ENCODE data around the gene HMCN2.

HMCN2 gene

DNA sequence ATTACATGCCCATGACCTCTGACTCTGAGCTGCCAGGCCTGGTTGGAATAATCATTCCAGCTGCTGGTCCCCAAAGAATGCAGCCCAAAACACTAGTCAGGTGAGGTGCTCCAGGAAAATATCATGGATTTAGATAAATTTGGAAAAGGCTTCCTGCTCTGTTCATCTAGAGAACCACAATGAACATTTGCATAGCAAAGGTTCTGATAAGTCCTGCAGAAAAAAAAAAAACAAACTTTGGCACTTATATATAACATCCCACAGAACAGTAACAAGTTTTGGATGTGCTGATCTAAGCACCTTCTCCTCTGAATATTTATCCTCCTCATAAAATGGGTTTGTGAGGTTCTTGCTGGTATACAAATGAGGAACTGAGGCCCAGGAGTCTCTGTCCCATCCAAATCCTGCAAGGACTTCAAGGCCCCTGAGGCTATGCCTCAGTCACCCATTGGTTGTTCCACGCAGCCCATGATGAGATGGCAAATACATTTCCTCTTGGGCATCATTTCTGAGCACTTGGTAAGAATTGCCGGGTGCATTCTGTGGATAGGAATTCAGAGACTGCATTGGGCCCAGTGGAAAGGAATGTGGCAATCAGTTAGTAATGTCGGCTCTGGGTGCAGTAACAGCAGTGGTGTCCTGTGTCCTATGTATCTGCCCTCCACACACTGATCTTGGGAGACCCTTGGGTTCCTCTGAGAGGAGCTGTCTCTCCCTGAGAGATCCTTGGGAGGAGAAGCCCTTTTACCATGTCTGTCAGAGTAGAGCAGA is 105.8 kb downstream of the HMCN2 start:
- DNase-seq = no peak

DNA sequence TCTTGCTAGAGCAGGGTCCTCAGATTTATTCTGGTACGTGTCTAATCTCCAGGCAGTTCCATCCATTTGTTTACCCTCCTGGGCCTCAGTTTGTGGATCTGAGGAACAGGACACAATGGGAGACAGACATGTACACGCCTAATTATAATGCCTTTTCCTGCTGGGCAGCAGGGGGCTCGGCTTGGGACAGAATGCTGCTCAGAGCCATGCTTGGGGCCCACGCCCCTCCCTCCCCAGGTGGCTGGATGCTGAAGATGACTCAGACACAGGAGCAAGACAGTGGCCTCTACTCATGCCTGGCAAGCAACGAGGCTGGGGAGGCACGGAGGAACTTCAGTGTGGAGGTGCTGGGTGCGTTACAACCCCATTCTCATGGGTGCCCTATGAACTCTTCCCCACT is 106.5 kb downstream of the HMCN2 start:
- DNase-seq = no peak

DNA sequence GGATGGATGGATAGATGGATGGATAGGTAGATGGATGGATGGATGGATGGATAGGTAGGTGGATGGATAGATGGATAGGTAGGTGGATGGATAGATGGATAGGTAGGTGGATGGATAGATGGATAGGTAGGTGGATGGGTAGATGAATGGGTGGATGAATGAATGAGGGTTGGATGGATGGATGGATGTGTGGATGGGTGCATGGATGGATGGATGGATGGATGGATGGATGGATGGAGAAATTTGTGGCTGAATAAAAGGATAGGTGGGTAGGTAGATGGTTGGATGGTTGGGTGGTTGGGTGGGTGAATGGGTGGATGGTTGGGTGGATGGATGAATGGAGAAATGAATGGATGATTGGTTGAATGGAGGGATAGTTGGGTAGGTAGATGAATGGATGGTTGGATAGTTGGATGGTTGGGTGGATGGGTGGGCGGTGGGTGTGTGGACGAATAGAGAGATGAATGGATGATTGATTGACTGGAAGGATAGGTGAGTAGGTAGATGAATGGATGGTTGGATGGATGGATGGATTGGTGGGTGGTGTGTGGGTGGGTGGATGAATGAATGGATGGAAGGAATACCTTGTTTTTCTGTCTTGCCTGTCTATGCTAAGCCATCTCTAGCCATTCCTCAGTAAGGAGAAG is 108.2 kb downstream of the HMCN2 start:
- no peak for DNase-seq

DNA sequence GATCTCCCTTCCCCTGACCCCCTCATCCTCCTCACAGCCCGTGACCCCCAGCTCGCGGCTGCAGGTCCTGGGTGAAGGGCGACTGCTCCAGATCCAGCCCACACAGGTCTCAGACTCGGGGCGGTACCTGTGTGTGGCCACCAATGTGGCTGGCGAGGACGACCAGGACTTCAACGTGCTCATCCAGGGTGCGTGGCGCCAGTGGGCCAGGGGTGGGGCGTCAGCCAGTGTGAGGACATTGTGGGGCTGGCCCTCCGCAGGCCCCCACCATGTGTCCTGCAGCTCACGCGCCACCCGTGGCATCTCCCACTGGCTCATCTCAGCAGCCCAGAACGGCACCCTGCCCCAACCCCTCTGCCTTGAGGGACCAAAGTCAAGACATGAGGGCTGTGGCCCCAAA is 112.1 kb downstream of the HMCN2 start:
- DNase-seq = no peak

DNA sequence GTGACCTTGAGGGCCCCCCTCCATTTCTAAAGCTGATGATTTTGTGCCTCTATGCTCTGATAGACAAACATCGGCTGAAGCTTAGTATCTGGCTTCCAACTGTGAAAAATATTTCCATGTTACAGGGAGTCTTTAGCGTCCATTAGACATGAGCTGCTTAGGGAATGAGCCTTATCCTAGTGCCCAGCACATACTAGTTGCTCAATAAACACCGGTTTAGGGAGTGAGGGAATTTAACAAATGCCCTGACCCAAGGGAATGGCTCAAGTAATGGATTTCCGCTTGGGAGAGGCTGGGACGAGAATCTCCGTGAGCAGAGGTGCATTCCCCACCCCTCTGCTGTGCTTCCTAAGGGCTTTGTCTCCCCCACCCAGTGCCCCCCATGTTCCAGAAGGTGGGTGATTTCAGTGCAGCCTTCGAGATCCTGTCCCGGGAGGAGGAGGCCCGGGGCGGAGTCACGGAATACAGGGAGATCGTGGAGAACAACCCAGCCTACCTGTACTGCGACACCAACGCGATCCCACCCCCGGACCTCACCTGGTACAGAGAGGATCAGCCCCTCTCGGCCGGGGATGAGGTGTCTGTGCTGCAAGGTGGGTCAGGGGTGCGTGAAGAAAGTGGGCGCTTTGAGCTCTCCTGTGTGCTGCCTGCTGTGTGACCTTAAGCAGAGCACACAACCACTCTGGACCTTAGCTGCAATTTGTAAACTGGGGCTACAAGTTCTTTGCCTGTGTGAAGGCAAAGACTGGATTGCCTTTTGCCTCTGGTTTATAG is 113.5 kb downstream of the HMCN2 start:
- no peak for DNase-seq

DNA sequence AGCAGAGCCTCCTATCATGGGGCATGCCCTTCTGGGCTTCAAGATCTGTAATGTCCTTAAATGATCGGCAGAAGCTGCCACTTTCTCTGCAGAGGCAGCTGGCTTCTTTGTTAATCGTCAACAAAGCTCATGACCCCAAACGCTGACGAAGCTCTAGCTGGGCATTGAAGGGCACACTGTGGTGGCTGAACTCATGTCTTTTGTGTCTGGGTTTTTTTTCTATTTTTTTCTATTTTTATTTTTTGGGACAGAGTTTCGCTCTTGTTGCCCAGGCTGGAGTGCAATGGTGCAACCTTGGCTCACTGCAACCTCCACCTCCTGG is 114.0 kb downstream of the HMCN2 start:
- DNase-seq = no peak

DNA sequence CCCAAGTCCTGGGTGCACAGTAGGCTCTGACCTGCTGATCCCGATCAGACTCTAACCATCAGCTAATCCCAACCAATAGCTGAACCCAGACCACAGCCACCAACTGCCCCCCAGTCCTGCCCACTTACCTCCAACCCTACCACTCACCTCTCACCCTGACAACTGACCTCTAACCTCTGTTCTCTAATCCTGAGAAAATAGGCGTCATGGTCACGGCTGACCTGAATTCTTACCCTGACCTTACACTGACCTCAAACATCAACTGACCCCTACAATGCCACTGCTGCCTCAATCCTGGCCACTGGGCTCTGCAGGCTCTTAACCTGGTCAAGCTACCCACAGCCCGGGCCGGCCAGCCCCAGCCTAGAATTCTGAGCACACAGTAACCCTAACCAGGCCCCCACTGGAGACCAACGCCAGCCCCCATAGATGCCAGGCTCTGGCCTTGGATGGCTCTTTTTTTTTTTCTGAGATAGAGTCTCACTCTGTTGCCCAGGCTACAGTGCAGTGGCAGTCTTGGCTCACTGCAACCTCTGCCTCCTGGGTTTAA is 115.4 kb downstream of the HMCN2 start:
- no peak for DNase-seq

DNA sequence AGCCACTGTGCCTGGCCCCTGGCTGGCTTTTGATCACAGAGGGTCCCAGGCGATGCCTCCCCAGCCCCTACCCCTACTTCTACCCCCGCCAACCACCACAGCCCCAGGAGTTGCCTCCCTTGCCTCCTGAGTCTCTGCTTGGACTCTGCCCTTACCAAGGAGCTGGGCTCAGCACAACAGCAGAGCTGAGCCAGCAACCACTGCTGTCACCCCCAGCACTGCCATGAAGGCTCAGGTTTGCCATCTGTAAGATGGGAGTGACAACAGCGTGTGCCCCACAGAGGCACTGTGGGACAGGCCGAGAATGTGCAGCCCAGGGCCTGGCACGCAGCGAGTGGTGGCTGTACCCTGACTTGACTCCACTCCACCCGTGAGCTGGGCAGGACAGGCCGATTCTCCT is 116.1 kb downstream of the HMCN2 start:
- no peak for DNase-seq

DNA sequence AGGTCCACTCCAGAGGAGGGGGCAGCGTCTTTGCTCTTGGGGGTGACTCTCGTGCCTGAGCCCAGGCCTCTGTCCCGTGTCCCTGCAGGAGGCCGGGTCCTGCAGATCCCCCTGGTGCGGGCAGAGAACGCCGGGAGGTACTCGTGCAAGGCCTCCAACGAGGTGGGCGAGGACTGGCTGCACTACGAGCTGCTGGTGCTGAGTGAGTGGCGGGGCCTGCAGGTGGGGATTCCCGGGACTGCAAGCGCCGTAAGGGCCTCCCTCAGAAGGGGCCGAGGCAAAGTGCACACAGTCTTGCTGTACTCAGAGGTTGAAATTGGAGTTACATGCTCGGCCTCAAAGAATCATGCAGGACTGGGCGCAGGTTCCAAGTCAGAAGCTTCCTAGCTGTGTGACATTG is 116.5 kb downstream of the HMCN2 start:
- DNase-seq = no peak

DNA sequence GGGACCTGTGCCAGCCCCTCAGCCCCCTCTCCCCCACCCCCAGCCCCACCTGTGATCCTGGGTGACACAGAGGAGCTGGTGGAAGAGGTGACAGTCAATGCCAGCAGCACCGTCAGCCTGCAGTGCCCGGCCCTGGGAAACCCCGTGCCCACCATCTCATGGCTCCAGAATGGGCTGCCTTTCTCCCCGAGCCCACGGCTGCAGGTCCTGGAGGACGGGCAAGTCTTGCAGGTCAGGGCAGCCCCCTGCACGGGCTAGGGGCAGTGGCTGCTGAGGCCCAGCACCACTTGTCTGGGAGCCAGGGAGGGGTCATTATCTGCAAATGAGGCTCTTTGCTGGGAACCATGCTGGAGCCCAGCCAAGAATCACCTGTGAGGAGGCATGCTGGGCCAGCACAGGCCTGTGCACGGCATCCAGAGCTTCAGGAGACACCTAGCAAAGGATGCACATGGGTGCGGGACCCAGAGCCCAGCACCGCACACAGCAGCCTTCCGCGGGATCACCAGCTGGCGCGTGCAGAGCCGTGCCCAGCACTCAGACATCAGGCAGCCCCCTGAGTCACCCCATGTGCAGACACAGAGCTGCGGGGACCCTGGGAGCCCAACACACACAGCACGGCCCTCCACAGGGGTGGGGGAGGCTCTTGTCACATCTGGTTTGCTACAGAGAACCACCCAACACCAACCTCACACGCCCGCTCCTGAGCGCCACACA is 117.2 kb downstream of the HMCN2 start:
- DNase-seq = no peak

DNA sequence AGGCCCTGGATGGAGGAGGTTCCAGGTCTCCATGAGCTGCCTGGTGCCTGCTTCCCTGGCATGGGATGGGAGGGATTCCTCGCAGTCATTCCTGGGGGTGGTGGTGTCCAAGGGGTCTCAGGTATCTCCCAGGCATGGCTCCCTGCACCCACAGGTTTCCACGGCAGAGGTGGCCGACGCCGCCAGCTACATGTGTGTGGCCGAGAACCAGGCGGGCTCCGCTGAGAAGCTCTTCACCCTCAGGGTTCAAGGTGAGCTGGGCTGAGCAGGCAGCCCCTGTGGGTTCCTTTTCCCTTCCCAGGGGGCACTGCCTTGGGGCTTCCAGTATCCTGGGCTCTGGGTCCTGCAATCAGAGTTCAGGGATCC is 117.8 kb downstream of the HMCN2 start:
- no peak for DNase-seq

DNA sequence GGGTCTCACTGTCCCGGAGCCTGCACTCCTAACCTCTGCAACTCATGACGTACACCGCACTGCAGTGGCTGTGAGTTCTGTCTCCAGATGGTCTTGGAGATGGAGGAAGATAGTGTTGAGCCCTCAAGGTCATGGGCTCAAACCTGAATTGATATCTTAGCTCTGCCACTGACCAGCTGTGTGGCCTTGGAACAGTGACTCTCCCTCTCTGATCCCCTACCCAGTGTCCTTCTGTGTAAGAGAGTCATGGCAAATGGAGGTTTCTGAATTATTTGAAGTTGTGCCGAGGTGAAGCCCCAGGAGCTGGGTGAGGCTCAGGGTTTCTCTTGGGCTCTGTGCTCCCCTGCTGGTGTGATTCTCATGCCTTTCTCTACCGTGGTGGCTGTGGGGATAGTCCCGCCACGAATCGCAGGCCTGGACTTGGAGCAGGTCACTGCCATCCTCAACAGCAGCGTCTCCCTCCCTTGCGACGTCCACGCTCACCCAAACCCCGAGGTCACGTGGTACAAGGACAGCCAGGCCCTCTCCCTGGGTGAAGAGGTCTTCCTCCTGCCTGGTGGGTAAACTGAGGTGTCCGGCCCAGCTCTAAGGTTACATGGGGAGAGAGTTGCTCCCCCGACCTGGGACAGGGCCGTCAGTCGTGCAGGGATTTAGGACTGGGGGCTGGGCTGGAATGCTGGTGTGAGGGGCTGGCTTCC is 118.6 kb downstream of the HMCN2 start:
- no peak for DNase-seq

DNA sequence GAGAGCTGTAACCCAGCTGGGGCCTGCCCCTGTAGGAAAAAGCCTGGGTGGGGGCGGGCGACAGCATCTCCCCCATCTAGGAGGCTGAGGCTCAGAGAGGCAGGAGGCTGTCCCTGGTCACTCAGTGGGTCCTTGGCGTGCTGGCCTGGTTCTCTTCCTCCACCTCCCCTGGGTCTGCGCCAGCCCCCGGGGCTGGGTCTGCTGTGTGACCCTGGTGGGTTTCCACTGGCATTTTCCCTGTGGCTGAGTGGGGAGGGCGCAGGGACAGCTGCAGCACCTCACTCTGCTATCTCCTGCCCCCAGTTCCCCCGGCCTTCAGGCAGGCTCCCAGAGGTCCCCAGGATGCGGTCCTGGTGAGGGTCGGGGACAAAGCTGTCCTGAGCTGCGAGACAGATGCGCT is 119.7 kb downstream of the HMCN2 start:
- no peak for DNase-seq

DNA sequence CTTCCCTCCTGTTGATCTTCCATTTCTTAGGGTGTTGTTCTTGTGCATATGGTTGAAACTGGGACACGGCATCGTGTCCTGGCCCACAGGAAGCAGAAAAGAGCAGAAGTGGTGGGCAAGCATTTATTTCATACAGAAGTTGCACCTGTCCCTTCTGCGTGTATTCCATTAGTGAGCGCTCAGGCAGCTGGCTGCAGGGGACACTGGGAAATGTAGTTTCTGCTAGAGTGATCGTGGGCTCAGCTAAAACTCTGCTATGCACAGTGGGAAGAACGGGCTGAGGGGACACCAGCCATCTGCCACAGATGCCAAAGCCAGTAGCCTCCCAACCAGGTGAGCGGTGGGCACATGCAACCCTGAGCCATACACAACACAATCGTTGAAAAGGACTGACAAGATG is 121.8 kb downstream of the HMCN2 start:
- DNase-seq = no peak

DNA sequence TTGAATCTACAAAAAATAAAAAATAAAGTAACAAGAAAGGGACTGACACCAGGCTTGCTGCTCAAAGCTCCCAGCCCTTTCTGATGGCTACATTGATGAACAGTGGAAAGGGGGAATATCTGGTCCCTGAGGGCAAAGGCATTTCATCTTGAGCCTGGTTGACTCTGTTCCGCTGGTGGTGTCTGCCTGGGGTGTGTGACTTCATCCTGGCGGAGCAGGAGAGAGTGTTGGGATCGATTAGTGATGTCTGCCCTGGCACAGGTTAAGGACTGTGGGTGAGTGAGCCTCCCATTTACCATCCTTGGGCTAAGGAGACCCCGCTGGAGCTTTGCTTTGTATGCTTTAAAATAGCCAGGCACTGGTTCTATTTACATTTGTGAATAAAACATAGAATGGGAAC is 122.3 kb downstream of the HMCN2 start:
- DNase-seq = no peak

DNA sequence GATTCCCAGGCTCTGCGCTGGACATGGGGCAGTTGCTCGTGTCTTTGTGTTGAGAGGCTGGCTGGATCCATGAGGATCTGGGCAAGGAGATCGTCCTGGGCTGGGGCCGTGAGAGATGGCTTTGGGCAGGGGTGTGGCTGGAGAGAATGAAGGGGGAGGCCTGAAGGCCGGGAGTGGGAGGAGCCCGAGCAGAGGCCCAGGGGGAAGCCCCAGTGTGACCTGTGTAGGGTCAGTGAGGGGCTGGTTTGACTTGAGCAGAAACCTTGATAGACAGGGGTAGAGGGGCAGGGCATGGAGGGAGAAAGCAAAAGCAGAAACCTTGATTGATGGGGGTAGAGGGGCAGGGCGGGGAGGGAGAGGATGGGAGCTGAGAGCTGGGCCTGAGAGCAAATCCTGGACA is 124.8 kb downstream of the HMCN2 start:
- DNase-seq = no peak

DNA sequence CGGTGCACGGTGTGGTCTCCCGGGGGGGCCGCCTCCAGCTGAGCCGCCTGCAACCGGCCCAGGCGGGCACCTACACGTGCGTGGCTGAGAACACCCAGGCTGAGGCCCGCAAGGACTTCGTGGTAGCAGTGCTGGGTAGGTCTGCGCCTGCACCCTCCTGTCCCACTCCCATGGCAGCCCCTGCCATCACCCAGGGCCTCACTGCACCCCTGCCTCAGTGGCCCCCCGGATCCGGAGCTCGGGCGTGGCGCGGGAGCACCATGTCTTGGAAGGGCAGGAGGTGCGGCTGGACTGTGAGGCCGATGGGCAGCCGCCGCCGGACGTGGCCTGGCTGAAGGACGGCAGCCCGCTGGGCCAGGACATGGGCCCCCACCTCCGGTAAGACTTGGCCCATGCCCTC is 125.4 kb downstream of the HMCN2 start:
- no peak for DNase-seq

DNA sequence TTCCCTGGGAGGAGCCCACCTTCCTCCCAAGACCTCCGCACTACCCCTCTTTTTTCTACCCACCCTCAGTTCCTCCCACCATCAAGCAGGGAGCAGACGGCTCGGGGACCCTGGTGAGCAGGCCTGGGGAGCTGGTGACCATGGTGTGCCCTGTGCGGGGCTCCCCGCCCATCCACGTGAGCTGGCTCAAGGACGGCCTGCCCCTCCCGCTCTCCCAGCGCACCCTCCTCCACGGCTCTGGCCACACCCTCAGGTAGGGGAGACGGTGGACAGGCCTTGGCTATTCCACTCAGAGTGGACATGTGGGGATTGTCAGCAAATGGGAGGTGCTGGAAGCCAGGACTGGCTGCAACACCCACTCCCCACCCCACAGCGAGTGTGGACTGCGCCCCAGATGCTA is 126.3 kb downstream of the HMCN2 start:
- no peak for DNase-seq

DNA sequence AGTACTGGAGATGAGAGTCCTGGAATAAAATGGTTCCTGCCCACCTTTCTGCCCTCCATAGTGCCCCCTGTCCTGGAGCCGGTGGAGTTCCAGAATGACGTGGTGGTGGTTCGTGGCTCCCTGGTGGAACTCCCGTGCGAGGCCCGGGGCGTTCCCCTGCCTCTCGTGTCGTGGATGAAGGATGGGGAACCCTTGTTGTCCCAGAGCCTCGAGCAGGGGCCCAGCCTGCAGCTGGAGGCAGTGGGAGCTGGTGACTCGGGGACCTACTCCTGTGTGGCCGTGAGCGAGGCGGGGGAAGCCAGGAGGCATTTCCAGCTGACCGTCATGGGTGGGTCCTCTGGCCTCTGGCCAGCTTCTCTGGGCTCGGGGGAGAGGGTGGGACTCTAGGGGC is 128.1 kb downstream of the HMCN2 start:
- DNase-seq = no peak

DNA sequence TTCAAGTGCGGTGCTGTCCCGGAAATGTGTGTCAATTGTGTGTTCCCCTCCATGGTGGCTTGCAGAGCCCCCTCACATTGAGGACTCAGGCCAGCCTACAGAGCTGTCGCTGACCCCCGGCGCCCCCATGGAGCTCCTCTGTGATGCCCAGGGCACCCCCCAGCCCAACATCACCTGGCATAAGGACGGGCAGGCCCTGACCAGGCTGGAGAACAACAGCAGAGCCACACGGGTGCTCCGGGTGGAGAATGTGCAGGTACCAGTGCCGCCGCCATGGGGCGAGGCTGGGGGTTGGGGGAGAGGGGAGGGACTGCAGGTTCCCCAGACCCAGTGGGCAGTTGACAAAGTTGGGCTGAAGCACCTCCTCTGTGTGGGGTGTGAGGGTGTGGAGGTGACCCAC is 128.8 kb downstream of the HMCN2 start:
- no peak for DNase-seq

DNA sequence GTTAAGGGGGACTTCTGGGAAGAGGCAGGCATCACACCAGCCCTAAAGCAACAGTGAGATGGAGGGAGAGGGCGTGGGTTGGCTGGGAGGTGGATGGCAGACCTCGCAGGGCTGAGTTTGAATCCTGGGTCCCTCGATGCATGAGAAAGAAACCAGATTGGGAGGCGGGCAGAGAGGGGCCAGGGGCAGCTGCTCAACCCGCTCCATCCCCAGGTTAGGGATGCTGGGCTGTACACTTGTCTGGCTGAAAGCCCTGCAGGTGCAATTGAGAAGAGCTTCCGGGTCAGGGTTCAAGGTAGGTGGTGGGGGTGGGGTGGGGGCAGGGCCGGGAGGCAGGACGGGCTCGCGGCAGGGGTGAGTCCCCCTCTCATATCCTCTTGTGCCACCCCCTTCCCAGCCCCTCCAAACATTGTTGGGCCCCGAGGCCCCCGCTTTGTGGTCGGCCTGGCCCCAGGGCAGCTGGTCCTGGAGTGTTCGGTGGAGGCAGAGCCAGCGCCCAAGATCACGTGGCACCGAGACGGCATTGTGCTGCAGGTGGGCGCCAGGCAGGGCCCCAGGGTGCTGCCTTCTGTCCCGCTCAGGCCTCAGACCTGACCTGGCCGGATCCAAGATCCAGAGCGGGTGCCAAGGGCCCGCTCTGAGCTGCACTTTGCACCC is 129.4 kb downstream of the HMCN2 start:
- no peak for DNase-seq

DNA sequence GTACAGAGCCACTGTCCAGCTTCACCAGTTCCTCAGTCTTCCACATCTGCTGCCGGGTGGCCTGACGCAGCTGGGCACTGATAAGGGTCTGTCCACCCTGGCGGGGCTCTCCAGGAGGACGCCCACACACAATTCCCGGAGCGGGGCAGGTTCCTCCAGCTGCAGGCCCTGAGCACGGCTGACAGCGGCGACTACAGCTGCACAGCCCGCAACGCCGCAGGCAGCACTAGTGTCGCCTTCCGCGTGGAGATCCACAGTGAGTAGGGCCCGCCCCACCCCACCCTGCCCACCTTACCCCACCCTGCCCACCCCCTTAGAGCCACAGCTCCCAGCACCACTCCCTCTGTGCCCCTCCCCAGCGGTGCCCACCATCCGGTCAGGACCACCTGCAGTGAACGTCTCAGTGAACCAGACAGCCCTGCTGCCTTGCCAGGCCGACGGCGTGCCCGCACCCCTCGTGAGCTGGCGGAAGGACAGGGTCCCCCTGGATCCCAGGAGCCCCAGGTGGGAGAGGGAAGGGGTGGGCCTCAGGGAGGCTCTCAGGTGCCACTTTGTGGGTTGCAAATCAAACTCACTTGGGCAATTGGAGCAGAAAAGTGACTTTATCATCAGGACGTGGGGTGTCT is 130.4 kb downstream of the HMCN2 start:
- DNase-seq = no peak
